Raji (cell line): ENCODE results near the gene STXBP5.
A peak's percentile ranks its signal among the peaks of the same experiment; 100 is the strongest.

Source experiments
- POLR2A ChIP-seq: IDR thresholded peaks from 2 replicates; pipeline ENCODE4 v1.6.1; 2011; ENCODE audit warnings: low read depth, low read length, control low read depth; ENCODE audit not compliant: insufficient read depth

STXBP5 gene

DNA sequence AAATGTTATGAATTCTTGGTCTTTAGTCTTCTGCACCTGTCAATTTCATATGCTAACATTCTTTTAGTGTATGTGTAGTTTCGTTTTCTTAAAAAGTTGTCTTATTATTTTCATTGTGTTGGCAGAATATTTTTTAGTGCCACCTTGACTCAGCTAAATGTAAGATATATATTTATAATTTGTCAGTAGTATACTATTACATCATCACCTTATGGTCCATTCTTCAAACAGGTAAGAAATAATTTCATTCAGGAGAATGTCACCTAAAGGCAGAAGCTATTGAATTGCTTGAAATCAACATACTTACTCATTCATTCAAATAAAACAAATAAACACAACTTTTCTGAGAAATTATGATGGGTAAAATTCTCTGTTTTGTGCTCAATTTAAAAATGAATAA lies 3.5 kb upstream of the STXBP5 start:
- TF ChIP-seq POLR2A, result no peak

DNA sequence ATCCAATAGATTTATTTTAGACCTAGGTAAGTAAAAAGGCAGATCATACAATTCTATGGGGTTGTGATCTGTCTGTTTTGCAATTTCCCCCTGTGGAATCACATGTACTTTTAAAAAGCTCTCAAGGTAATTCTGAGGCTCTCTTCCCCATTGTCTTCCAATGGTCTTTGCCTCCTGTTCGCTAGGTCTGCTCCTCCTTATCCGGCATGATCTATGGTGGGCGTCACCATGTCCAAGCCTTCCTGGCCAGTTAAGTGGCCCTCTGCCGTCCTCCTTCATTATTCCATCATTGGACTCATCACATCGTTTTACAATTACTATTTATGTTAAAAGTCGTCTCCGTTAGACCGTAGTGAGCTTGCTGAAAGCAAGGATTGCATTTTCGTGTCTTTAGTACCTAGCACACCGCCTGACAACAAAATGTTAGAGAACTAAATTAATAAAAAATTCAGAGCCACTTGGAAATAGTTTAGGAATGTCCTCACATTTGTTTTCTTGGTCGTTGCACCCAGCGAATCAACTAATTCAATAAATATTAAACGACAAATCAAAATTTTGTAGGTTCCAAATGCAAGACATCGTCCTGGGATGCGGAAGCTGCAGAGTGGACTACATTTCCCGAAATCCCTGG lies 2.2 kb upstream of the STXBP5 start:
- TF ChIP-seq POLR2A, result no peak

DNA sequence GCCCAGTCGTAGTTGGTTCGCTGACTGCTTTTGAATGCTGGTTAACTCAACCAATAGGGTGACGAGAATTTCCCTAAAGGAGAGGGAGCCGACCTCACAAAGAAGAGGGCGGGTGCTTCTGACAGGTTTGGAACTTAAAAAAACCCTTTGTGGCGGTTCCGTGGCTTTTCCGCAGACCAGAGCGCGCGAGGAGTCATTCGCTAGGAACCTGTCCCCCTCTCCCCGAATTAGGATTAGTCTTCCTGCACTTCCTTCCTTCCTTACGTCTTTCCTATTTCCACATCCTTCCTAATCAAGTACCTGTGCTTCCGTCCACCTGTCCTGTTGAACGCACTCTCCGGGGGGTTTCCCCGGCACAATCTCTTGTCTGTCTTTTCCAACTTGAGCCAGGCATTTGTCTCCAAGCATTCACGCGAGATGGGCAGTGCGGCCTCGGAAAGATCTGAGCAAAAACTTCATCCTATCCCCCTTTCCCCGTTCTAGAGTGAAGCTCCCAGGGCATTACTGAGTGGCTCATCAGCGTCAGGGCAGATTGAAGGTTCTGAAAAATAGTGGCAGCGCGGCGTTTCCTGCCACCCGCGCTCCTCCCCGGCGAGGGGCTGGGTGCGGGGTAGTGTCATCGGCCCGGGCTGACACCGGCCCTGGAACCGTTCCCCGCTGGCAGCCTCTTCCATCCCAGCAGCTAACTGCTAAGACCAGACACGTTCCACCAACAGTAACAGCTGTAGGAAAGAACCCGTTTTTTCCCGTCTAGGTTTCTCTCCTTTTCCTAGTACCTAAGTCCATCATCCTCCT lies 1.5 kb upstream of the STXBP5 start:
- TF ChIP-seq POLR2A, result peak; percentile 96

DNA sequence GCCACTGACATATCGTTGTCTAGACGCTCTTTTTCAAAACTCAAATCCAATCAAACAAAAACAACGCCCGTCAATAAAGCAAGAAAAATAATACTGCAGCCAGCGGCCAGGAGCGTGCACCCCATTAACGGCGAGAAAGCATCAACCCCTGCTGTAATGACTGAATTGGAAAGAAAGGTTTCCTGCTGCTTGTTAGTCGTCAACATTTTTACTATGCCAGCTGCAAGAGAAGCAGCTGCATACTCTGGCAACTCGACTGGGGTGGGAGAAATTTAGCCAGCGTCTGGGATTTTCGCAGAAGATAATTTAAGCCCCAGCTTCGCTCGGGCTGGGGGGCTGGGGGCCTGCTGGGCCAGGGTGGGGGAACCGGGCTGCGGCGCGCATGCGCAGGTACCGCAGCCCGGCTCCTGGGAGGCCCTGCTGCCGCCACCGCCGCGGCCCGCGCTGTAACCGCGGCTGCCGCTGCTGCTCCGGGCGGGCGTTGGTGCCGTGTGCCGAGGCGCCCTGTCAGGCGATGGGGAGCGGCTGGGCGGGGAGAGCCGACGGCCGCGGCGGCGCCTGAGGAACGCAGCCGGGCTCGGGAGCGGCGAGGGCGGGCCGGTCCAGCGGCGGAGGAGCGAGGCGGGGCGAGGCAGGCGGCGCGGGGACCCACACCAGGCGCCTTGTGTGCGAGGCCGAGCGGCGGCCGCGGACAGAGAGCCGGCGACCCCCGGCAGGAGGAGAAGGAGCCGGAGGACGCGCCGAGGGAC lies 732 bp upstream of the STXBP5 start:
- TF ChIP-seq POLR2A, result peak; percentile 57; the same call in 1 of the 2 replicates

DNA sequence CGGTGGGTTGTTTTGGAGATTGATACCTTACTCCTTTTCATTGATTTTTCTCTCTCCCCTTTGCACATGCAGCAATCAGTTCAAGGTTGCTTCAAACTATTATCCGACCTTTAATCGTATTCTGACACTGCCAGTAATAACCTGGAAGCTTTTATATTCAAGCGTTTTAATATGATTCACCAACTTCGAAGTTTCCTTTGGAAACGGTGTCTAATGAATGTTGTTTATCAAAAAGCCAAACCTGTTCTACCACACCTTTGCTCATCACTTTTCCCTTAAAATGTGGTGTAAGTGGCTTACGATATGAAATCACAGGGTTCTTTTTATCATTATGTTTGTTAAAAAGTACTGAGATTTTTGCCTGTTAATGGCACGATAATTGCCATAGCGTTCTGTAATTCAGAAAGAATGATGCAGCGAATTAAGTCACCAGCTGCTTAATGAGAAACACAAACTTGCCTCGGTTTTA lies 660 bp downstream of the STXBP5 start:
- TF ChIP-seq POLR2A, result no peak

DNA sequence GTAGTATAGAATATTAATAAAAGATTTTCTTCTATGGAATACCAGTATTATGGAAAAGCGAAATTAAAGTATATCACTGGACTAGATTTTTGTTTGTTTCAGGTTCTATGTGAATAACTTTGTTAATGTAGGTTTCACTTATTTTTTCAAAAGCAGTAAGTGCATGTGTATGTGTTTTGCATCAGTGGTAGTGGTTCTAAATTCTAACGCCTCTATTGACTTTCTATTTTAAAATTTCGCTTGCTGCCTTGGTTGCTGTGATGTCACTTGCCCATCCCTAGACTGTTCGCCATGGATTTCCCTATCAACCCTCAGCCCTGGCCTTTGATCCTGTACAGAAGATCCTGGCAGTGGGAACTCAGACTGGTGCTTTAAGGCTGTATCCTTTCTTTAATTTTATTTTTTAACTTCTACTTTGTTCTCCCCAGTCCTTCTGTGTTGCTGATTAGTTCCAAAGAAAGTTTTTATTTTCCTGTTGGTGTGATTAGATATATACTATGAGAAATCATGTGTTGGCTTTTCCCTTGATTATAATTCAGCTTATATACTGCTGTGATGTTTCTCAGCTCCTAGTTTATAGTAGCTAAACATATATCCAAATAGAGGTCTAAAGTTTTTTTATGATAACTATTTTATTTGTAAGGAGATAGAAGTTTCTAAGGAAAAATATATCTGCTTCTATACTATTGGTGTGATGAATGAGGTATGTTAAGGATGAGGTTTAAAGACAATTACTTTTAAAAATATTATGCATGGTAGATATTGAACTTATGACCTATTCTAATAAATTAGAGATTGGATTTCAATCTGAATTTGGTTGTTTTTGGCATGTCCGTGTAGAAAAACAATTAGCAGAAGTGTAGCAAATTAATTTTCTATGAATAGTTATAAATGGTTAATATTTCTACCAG lies 1.7 kb downstream of the STXBP5 start:
- no peak for TF ChIP-seq POLR2A

DNA sequence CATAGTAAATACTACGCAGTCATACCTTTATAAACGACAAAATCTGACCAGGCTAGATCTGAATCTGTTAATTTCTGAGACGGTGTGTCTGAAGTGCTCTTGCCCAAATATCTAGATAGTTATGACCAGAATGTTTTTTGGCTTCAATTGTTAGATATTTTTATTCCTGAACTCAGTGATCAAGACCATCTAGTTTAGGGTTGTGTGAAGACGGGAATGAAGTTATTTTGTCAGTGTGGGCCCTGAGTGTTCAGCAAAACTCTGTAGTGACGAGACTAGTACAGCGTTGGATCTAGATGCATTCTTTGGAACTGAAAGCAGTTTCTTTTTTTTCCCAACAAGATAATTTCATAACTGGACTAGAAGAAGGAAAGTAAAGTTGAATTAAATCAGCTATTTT lies 3.1 kb downstream of the STXBP5 start:
- no peak for TF ChIP-seq POLR2A

DNA sequence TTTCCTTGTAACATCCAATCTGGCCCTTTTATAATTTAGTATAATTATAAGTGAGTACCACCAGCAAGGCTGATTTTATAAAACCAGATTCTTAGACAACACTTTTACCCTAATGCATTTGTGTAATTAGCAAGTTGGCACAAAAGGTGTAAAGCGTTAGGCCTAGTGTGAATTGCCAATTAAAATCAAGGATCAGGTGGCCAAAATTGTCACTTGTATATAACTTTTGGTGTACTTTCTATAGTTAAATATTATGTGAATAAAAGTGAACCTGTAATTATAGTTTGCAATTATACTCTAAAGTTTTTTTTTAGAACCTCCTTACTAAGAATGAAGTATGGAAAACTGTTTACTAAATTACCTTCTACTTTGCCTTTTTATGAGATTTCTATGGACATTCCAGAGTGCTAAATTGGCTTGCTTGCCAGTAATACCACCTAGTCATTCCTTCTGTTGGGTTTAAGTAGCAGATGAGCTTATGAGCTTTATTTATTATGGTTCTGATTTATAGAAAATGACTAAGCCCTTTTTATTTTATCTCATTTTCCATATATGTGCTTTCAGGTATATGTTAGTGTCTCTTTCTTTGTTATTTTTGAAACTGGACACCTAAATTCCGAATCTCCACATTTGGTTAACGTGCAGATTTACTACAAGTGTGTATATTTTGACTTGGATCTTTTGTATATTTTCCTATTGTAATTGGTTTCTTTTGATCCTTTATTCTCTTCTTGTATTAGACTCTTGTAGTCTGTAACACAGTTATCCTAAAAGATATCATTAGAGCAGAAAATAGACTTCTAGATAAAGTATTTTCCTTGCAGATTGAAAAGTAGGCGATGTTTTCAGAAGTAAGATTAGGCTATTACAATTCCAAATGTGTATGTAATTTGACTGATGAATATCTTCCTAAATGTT lies 3.9 kb downstream of the STXBP5 start:
- no peak for TF ChIP-seq POLR2A

DNA sequence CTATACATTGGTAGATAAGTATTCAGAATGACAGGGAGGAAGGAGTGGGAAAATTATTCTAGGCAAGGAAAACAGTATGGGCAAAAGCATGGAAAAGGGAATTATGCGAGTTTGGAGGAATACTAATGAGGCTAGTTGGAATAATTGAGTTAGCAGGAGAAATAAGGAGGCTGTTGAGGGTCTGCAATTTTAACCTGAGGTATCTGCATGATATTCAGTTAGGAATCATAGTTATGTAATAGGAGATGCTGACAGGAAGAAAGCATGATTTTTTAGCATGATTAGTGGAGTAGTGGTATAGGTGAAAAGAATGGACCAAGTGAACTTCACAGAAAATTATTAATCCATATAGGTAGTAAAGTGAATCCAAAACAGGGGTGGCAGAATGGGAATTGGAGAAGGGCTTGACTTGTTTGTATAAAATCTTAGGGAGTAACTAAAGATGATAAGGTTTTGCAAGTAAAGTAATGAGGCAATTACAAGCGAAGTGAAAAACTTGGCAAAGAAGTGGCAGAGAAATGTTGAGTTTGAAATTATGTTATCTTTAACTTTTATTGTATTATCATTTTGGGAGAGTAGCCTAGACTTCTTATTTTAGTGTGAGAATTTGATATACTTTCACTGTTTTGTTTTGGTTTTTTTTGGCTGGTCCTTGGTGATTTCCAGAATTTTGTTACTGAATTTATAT lies 5.7 kb downstream of the STXBP5 start:
- no peak for TF ChIP-seq POLR2A

DNA sequence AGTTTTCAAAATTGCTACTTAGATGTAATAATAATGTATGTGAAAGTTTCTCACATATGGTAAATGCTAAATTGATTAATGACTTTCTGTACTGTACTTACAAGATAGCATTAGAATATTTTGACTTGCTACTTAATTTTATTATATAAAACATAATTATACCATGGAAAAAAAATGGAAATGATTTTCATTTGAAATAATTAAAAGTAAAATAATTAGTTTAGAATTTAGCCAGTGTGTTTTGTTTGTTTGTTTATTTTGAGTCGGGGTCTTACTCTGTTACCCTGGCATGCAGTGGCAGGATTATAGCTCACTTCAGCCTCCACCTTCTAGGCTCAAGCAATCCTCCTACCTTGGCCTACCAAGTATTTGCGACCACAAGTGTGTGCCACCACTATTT lies 7.1 kb downstream of the STXBP5 start:
- TF ChIP-seq POLR2A, result no peak

DNA sequence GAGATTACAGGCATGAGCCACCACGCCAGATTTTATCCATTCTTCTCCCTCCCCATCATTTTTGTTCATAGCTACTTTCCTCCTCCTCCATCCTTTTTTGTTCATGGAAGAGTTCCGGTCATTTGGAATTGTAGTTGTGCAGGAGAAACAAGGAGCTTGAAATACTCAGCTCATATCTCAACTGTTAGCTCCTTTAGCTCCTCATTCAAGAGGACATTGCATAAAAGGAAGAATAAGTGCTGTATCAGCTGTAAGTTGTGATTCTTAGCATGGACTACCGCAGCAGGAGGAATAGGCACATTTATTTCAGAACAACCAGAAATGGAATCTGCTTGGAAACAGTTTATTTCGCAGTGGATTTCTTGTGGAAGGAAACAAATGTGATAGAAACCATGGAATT lies 7.6 kb downstream of the STXBP5 start:
- TF ChIP-seq POLR2A, result no peak

DNA sequence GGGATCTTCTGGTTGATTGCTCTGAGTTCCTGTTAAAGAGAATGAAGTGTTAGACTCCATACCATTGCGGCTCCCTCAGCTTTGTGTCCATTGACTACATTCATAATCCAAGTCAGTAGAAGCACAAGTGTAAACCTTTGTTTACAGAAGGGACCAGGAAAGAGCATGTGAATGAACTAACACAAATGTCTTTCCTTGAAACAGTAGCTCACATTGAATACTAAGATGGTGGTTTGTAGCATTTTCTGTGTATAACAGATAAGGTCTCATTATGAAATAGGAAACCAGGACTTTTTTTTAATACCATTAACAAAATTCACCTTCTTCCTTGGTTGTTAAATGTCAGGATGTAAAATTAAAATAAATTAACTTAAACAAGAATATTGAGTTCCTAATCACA lies 8.4 kb downstream of the STXBP5 start:
- no peak for TF ChIP-seq POLR2A

DNA sequence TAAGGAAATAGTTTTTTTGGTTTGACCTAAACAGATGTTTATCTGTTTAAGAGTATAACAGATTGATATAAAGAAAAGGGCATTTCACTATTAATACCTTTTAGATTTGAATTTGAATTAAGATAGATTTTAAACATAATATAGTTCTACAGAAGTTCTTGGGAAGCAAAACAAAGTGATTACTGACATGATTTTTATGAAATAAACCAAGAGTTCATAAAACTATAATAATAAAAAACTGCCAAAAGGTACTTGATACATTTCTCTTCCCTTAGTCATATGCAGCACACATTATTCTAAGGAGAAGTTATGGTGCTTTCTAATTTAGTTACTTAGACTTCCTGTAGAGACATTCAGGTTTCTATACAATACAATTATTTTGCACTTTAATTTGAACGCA lies 9.6 kb downstream of the STXBP5 start:
- no peak for TF ChIP-seq POLR2A
